Endodermal cell (in vitro differentiated cells): ENCODE measurements around the gene FBN3. TPM values are rescaled to one million over a fixed set of nuclear protein-coding genes. Genes with fewer than 3 reads are reported as not detected.

ENCODE experiments used
- DNase-seq: peaks from one replicate; pipeline ENCODE4 v3.0.0-alpha.2; 2017
- H3K27ac ChIP-seq: 2 replicates; pipeline ENCODE4 v1.5.1; 2013; ENCODE audit warnings: mild to moderate bottlenecking, low read depth, low read length, moderate library complexity
- H3K27me3 ChIP-seq: 2 replicates; pipeline ENCODE4 v1.6.1; 2013; ENCODE audit warnings: mild to moderate bottlenecking, low read length, moderate library complexity; ENCODE audit not compliant: insufficient read depth, control insufficient read depth, poor library complexity, severe bottlenecking
- H3K36me3 ChIP-seq: 2 replicates; pipeline ENCODE4 v1.7.0; 2013; ENCODE audit warnings: mild to moderate bottlenecking, low read length, moderate library complexity; ENCODE audit not compliant: control insufficient read depth, insufficient read depth
- H3K4me1 ChIP-seq: one replicate; pipeline ENCODE4 v1.7.0; 2013; ENCODE audit warnings: low read length; ENCODE audit not compliant: control insufficient read depth, insufficient read depth
- H3K4me3 ChIP-seq: 2 replicates; pipeline ENCODE4 v1.5.1; 2013; ENCODE audit warnings: mild to moderate bottlenecking, low read length, moderate library complexity
- H3K9ac ChIP-seq: 2 replicates; pipeline ENCODE4 v1.6.1; 2013; ENCODE audit warnings: mild to moderate bottlenecking, low read length, moderate library complexity; ENCODE audit not compliant: poor library complexity, severe bottlenecking; ENCODE audit errors: extremely low read depth
- H3K9me3 ChIP-seq: 2 replicates; pipeline ENCODE4 v1.6.1; 2013; ENCODE audit warnings: mild to moderate bottlenecking, low read length, moderate library complexity; ENCODE audit not compliant: control insufficient read depth
- H3K27ac Mint-ChIP-seq: 2 replicates; pipeline ENCODE4 v1.8.0; 2020; ENCODE audit warnings: mixed read lengths
- H3K27me3 Mint-ChIP-seq: 2 replicates; pipeline ENCODE4 v1.8.0; 2021; ENCODE audit warnings: mild to moderate bottlenecking, mixed read lengths; ENCODE audit not compliant: insufficient read depth
- H3K36me3 Mint-ChIP-seq: 2 replicates; pipeline ENCODE4 v1.8.0; 2020; ENCODE audit warnings: low read depth, mixed read lengths
- H3K4me1 Mint-ChIP-seq: 2 replicates; pipeline ENCODE4 v1.8.0; 2020; ENCODE audit warnings: mixed read lengths
- H3K4me3 Mint-ChIP-seq: 2 replicates; pipeline ENCODE4 v1.8.0; 2020; ENCODE audit warnings: mild to moderate bottlenecking, moderate library complexity, mixed read lengths
- H3K9me3 Mint-ChIP-seq: 2 replicates; pipeline ENCODE4 v1.8.0; 2020; ENCODE audit warnings: mild to moderate bottlenecking, mixed read lengths
- WGBS, 2 experiments: methylation state at CpG; one replicate each; pipeline versions ENCODE4 v1.1.5 to v1.1.7; 2013; ENCODE audit warnings: missing lambda C conversion rate in 2 of 2, mixed read lengths in 1 of 2; ENCODE audit not compliant: insufficient coverage in 1 of 2, insufficient read length in 1 of 2; 5-methylcytosine and 5-hydroxymethylcytosine counted together
- total RNA-seq, 2 donors: library from RNA; stranded (reverse); fragmentation: NEBNext Ultra II Directional in 1 of 2; extraction: Animal tissue kit (Norgen Biotek cat#: 25700) in 1 of 2; gene quantifications; 2 replicates in 1 of 2; 3 replicates in 1 of 2; pipeline ENCODE4 v1.2.1, GENCODE V29; 2021
- TF ChIP-seq, protein P1 (sequence below): fragments of 200-600 bp; sonication (generic); conservative IDR thresholded peaks from 2 replicates; pipeline ENCODE4 v1.5.0; 2021; ENCODE audit warnings: antibody characterized with exemption, mild to moderate bottlenecking

The FBN3 gene
- total RNA-seq, 2 donors from 2014 or later = 105 to 143 TPM

DNA sequence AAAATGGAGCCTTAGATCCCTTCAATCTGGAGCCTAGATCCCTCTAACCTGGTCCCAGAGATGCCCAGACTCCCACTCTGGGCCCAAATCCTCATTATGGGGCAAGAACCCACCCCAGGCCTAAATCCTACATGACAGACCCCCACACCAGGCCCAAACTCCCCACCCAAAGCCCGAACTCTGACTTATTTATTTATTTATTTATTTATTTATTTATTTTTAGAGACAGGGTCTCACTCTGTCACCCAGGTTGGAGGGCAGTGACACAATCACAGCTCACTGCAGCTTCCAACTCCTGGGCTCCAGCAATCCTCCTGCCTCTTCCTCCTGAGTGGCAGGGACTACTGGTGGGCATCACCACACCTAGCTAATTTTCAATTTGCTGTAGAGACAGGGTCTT is 12.0 kb downstream of the FBN3 start:
- Histone ChIP-seq H3K9ac (no peak overlapping the region), H3K36me3 (peaks cover 38% of the 10 kb centered on the region), H3K4me3 (no peak overlapping the region), H3K27me3 (no peaks in the 10 kb centered on the region), H3K4me1 (no peaks in the 10 kb centered on the region), H3K27ac (no peak overlapping the region), H3K9me3 (no peaks in the 10 kb centered on the region)
- no CpG with 5 or more reads among the region's 1 CpG for WGBS, 2 experiments
- Mint-ChIP-seq H3K9me3 (no peaks in the 10 kb centered on the region), H3K36me3 (peaks cover 65% of the 10 kb centered on the region), H3K4me3 (no peak overlapping the region), H3K4me1 (no peaks in the 10 kb centered on the region), H3K27me3 (no peaks in the 10 kb centered on the region), H3K27ac (no peak overlapping the region)
- DNase-seq = no peak
- TF ChIP-seq, protein P1, sequence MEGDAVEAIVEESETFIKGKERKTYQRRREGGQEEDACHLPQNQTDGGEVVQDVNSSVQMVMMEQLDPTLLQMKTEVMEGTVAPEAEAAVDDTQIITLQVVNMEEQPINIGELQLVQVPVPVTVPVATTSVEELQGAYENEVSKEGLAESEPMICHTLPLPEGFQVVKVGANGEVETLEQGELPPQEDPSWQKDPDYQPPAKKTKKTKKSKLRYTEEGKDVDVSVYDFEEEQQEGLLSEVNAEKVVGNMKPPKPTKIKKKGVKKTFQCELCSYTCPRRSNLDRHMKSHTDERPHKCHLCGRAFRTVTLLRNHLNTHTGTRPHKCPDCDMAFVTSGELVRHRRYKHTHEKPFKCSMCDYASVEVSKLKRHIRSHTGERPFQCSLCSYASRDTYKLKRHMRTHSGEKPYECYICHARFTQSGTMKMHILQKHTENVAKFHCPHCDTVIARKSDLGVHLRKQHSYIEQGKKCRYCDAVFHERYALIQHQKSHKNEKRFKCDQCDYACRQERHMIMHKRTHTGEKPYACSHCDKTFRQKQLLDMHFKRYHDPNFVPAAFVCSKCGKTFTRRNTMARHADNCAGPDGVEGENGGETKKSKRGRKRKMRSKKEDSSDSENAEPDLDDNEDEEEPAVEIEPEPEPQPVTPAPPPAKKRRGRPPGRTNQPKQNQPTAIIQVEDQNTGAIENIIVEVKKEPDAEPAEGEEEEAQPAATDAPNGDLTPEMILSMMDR = no peak

DNA sequence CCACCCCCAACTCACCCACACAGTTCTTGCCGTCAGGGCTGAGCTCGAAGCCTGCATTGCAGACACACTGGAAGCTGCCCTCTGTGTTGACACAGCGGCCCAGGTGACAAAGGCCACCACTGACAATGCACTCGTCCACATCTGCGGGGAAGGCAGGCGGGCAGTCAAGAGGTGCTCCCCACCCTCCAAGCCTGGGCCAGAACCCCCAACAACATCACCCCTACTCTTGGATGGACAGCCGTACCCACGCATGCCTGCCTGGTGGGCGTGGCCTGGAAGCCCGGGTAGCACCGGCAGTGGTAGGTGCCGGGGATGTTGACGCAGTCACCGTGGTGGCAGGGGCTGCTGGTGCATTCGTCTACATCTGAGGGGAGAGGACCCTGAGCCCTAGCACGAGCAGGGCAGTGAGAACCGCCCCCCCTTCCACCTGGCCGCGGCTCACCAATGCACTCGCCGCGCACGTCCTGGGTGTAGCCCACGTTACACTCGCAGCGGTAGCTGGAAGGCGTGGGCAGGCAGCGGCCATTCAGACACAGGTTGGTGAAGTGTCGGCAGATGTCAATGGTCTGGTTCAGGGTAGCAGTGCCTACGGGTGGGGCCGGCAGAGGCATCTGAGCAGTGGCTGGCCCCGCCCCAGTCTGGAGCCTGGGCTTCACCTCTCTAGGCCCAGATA is 13.3 kb downstream of the FBN3 start:
- no peak overlapping the region for H3K27ac Mint-ChIP-seq
- WGBS, 2 experiments = 94 to 98% methylated on average over 23 to 32 of the region's 32 CpGs
- no peaks in the 10 kb centered on the region for H3K4me1 ChIP-seq

DNA sequence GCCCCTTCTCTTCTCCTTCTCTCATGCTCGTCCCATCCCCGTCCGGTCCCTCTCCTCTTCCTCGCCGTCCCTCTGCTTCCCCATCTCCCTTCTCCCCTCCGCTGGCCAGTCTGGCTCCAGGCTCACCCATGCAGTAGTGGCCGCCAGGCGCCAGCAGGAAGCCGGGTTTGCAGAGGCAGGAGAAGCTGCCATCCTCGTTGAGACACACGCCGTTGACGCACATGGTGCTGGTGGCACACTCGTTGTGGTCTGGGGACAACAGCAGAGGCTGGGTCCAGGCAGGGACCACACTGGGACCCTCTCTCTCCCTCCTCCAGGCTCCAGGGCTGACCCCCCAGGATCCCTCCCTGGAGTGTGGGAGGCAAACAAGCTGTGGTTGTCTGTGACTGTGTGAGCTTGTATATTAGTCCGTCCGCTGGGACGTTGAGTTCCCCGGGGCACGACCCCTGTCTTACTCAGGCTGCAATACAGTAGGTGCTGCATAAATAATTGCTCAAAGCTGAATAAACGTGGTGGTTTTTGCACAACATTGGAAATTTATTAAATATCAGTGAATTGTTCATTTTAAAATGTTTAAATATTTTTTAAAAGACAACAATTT is 16.4 kb downstream of the FBN3 start:
- Histone ChIP-seq H3K36me3 (peaks cover 42% of the 10 kb centered on the region), H3K27me3 (no peaks in the 10 kb centered on the region), H3K4me1 (no peaks in the 10 kb centered on the region), H3K27ac (no peak overlapping the region), H3K4me3 (no peak overlapping the region), H3K9me3 (no peaks in the 10 kb centered on the region), H3K9ac (no peak overlapping the region)
- Mint-ChIP-seq H3K27me3 (no peaks in the 10 kb centered on the region), H3K9me3 (no peaks in the 10 kb centered on the region), H3K4me1 (no peaks in the 10 kb centered on the region), H3K27ac (no peak overlapping the region), H3K36me3 (peaks cover 64% of the 10 kb centered on the region), H3K4me3 (no peak overlapping the region)
- TF ChIP-seq, protein P1 = no peak
- WGBS, 2 experiments = 87 to 89% methylated on average over 13 to 20 of the region's 20 CpGs
- no peak for DNase-seq

More for the DNA sequence above, 13.3 kb downstream of the FBN3 start:
- H3K9me3 Mint-ChIP-seq = no peaks in the 10 kb centered on the region
- TF ChIP-seq, protein P1 = no peak
- Histone ChIP-seq H3K36me3 (peaks cover 50% of the 10 kb centered on the region), H3K27me3 (no peaks in the 10 kb centered on the region), H3K9me3 (no peaks in the 10 kb centered on the region), H3K4me3 (no peak overlapping the region), H3K27ac (no peak overlapping the region), H3K9ac (no peak overlapping the region)
- H3K4me3 Mint-ChIP-seq = no peak overlapping the region
- H3K4me1 Mint-ChIP-seq = no peaks in the 10 kb centered on the region
- H3K36me3 Mint-ChIP-seq = peaks cover 63% of the 10 kb centered on the region
- no peaks in the 10 kb centered on the region for H3K27me3 Mint-ChIP-seq
- no peak for DNase-seq
